Stimulated activated CD8-positive, alpha-beta memory T cell treated with anti-CD3 and anti-CD28 coated beads, Interleukin-7, amount 100 ng/mL, for 48 hours (primary cell): ENCODE measurements around the gene CPED1.
"Not testable (repeated sequence)": the region's sequence is repeated elsewhere in the genome, so short reads cannot be mapped to it uniquely, and the experiment has no call there.

Experiments
- DNase-seq, 2 donors: peaks; one replicate each; pipeline ENCODE4 v3.0.0-alpha.2; 2020; ENCODE audit warnings: low read depth in 1 of 2; ENCODE audit errors: extremely low read depth in 1 of 2

The CPED1 gene

GRCh38 chr7:121274467-121274866 is 286.0 kb downstream of the CPED1 start:
- no peak for DNase-seq

- no peak for DNase-seq
Observed at GRCh38 chr7:121275204-121275603, 286.7 kb downstream of the CPED1 start.

- no peak for DNase-seq
Observed at GRCh38 chr7:121276313-121276712, 287.8 kb downstream of the CPED1 start.

DNA sequence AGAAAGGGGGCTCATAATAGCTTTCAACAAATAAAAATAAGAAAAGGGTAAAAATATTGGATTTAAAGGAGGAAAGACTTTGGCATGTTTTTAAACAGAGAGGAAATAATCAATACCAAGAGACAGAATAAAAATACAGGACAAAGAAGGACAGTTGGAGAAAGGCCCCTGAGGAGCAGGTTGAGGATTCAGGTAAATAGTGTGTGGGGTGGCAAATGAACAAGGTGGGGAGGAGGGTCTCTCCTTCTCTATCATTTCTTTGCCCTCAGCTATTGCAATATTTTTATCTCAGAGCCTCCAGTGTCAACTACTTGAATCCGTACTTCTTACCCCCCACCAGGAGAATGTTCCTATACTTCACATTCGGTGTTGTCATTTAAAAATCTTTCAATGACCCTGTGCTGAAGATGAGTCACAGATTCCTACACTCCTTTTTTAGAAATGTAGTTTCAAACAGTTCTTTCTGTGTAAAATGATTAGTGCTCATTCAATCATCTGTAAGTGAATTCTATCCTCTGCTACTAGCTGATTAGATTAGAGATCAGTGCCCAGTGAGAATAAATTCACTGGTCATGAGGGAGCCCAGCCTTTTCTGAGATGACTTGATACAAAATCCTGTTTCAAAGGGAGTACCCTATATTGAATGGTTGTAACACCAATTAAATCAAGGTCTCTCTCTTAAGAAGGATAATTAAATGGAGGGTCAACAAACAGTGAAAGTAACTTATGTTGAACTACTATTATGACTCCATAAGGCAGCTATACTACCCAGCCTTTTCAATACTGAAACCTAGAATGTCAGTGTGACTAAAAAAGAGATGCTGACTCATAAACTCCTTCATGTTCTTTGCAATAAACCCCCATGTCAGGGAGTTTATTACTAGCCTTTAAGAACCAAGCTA is 289.9 kb downstream of the CPED1 start:
- DNase-seq, result no peak

- no peak for DNase-seq
Observed at GRCh38 chr7:121279060-121279620, 290.6 kb downstream of the CPED1 start.

- no peak for DNase-seq
Observed at GRCh38 chr7:121279822-121280221, 291.3 kb downstream of the CPED1 start.

DNA sequence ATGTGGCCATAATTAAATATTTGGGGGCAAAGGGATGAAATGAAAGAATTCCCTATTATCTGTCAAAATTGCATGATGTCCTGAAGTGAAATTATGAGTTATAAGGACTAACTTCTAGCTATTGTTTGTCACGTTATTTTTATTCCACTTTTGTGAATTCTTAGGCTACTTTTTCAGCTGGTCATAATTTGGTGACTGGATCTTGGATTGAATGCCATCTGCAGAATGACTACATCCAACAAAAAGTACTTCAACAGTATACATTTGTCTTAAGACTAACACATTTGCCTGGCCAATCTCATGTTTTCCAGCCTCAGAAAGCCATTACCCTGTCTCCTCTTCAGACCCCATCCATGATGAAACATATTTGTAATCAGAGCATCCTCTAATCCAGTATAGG is 292.1 kb downstream of the CPED1 start:
- no peak for DNase-seq

- DNase-seq, result no peak
Observed at GRCh38 chr7:121282129-121282528, 293.6 kb downstream of the CPED1 start.

GRCh38 chr7:121285066-121285667 is 296.7 kb downstream of the CPED1 start:
- DNase-seq, result no peak

DNA sequence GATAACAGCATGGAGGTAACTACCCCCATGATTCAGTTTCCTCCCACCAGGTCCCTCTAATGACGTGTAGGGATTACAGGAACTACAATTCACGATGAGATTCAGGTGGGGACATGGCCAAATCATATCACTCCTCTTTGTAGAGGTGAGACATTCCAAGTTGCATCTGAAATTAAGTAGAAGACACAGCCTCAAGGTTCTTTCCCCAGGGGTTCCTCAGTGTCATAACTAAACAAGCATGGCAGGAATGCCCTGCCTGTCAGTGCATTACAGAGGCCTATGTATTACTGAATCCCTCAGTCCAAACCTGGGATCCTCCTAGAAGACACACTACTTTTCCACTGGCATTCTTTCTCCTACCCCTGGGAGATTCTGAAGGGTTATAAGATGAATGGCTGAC is 297.7 kb downstream of the CPED1 start:
- no peak for DNase-seq

DNA sequence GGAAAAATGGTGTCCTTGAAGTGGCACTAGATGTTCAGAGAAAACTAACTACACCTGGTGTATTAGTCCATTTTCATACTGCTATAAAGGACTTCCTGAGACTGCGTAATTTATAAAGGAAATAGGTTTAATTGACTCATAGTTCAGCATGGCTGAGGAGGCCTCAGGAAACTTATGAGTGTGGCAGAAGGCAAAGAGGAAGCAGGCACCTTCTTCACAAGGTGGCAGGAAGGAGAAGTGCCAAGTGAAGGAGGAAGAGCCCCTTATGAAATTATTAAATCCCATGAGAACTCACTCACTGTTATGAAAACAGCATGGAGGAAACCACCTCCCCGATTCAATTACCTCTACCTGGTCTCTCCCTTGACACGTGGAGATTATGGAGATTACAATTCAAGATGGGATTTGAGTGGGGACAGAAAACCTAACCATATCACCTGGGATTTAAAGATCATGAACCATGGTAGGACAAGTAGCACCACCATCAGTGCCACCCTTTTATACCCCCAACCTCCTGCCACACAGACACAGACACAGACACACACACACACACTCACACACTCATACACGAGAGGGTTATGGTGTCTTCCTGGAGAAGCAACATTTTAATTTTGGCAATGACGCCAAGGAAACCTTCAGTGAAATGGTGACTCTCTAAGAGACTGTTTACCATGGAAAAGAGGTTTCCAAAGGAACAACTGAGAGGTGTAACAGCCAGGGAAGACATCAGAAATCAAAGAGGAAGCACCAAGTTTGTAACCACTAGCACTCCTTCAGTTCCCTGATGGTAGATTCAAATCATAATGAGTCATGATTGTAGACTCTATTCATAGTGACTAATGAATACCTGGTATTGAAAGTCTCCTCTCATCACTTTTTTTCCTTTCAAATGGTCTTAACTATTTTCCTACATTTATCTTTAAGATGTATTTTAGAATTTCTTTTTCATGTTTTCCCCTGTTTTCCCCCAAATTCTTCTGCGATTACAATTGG is 298.5 kb downstream of the CPED1 start:
- no peak for DNase-seq

GRCh38 chr7:121288894-121289293 is 300.4 kb downstream of the CPED1 start:
- DNase-seq, result no peak

DNA sequence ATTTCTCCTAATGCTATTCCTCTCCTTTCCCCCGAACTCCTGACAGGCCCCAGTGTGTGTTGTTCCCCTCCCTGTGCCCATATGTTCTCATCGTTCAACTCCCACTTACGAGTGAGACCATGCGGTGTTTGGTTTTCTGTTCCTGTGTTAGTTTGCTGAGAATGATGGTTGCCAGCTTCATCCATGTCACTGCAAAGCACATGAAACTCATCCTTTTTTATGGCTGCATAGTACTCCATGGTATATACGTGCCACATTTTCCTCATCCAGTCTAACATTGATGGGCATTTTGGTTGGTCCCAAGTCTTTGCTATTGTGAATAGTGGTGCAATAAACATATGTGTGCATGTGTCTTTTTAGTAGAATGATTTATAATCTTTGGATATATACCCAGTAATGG is 301.4 kb downstream of the CPED1 start:
- not testable (repeated sequence) for DNase-seq

DNA sequence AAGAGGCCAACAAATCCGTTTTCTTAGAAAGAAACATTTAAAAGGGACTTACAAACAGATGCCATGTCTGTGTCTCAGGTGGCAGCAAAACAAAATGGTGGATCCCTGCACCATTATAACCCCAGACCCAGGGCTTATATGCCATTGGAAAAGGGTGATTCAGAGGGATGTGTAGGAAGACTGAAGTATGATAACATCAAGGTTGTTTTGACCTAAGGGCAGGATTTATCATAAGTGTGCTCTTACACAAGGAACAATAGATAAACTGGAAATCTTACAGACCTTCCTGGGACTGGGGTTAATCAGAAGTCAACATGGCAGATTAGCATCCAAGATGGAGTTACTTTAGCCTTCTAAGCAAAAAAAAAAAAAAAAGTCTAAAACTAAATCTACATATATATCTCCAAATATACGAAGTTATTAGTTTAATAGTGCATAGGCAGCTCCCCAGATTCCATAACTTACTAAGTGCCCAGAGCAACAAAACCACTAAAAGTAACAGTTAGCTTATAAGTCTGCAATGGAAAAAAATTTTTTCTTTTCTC is 306.0 kb downstream of the CPED1 start:
- DNase-seq, result no peak

- DNase-seq, result no peak
Observed at GRCh38 chr7:121297843-121298242, 309.3 kb downstream of the CPED1 start.

GRCh38 chr7:121298831-121299239 is 310.3 kb downstream of the CPED1 start:
- no peak for DNase-seq

DNA sequence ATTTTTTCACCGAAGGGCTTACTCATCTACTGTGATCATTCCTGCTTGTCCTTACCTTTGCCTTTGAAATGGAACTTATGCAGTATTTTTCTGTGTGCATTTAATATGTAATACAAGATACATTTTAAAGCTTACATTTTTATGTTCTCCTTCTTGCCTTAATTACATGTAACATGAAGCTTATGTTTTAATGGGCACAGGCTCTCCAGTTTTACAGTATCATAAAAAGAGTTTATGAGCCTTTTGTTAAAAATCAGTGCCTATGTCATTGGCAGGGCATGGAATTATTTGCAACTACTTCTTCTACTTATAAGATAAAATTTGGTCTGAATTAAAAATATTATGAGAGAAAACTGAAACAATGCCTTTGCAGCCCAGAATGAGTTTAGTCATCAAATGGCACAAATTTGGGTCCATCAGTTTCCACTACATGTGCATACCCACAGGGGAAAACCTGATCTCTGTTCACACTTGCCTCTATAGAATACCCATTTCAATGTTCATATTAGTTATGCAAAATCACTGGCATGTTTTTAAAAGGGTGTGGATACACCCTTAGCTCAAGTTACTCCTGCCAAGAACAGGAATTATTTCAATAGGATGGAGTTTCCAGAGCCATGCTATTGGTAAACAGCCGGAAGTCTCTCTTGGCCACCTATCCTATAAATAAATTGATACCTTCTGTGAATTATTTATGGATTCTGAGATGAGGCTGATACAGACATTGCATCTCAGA is 312.3 kb downstream of the CPED1 start:
- DNase-seq, result no peak

DNA sequence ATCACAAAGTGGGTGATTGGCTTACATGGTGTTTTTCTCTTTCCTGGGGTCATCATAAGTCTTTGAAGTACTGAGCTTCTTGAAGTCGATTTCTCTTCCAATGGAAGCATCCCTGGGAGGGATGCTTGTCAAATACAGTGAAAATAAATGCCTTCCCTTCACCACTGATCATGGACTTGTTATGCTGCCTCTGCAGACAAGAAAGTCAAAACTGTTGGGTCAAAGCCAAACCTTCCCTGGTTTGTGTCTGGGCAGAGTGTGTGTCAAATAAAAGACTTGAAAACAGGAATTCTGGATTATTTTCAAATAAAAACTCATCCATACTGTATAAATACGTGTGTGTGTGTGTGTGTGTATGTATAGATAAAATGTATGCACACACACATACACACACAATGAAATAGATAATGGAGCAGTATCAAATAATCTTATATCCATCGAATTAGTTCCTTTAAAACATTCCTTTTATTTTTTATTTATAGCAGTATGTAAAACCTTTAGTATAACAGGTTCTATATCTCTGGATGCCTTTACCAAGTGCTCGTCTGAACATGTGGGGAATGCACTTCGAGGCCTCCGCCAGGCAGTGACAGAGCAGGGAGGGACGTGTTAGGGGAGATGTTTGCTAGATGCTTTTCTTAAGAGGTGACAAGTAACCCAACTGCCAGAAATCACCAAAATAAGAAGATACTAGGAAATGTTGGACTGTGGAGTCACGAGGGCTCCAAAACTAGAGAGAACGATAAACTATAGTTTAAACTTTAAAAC is 313.1 kb downstream of the CPED1 start:
- DNase-seq, result no peak

GRCh38 chr7:121302214-121302745 is 313.8 kb downstream of the CPED1 start:
- DNase-seq, result peak in 1 of 2 donors; percentile 1
